GM06990 (cell line): Measurements from ENCODE around the gene PLEKHO2.
A peak's percentile ranks its signal among the peaks of the same experiment; 100 is the strongest.
"Not testable (repeated sequence)": the region's sequence is repeated elsewhere in the genome, so short reads cannot be mapped to it uniquely, and the experiment has no call there.

Experiments used
- DNase-seq: peaks from one replicate; pipeline ENCODE4 v3.0.0-alpha.2; 2011; ENCODE audit not compliant: insufficient read length; ENCODE audit errors: extremely low read depth
- H3K27me3 ChIP-seq: replicated peaks from 2 replicates; pipeline ENCODE4 v1.6.0; 2011; ENCODE audit warnings: low read length; ENCODE audit not compliant: control insufficient read depth, insufficient read depth
- H3K36me3 ChIP-seq: 2 replicates; pipeline ENCODE4 v1.5.1; 2011; ENCODE audit warnings: low read length; ENCODE audit not compliant: control insufficient read depth, insufficient read depth
- H3K4me3 ChIP-seq: replicated peaks from 2 replicates; pipeline ENCODE4 v1.5.1; 2011; ENCODE audit warnings: low read depth, mild to moderate bottlenecking, control low read depth, low read length
- CTCF ChIP-seq: IDR thresholded peaks from 2 replicates; pipeline ENCODE4 v1.5.1; 2011; ENCODE audit warnings: low read length, control low read depth, mild to moderate bottlenecking, inconsistent platforms; ENCODE audit not compliant: insufficient read depth, poor library complexity, severe bottlenecking

Gene PLEKHO2

GRCh38 chr15:64841344-64842095 is at the start of gene PLEKHO2:
TSS of gene PLEKHO2 (plus strand) at chr15:64841915. CDS start at chr15:64842017, 102 bp downstream.
- TF ChIP-seq CTCF, result peak; percentile 18
- peak; percentile 91 for DNase-seq
- Histone ChIP-seq H3K36me3 (no peaks in the 10 kb centered on the region; the same call in 1 of the 2 replicates), H3K27me3 (no peaks in the 10 kb centered on the region), H3K4me3 (peak within 1 kb of the TSS; percentile 98)

- Histone ChIP-seq H3K36me3 (no peaks in the 10 kb centered on the region), H3K4me3 (no peak overlapping the region), H3K27me3 (no peaks in the 10 kb centered on the region)
- no peak for TF ChIP-seq CTCF
- no peak for DNase-seq
These were observed 49.4 kb upstream of the PLEKHO2 start for GRCh38 chr15:64792282-64792681.

- not testable (repeated sequence) for H3K36me3 ChIP-seq, H3K27me3 ChIP-seq, H3K4me3 ChIP-seq, DNase-seq
These were observed 46.4 kb upstream of the PLEKHO2 start for GRCh38 chr15:64795299-64795698.

GRCh38 chr15:64795921-64796320 is 45.8 kb upstream of the PLEKHO2 start:
- not testable (repeated sequence) for DNase-seq, H3K36me3 ChIP-seq, H3K4me3 ChIP-seq, H3K27me3 ChIP-seq

GRCh38 chr15:64798905-64799304 is 42.8 kb upstream of the PLEKHO2 start:
- not testable (repeated sequence) for DNase-seq, H3K4me3 ChIP-seq, H3K27me3 ChIP-seq, H3K36me3 ChIP-seq

GRCh38 chr15:64800476-64800875 is 41.2 kb upstream of the PLEKHO2 start:
- H3K36me3 ChIP-seq, result no peaks in the 10 kb centered on the region
- no peak for TF ChIP-seq CTCF
- H3K27me3 ChIP-seq, result no peaks in the 10 kb centered on the region
- no peak for DNase-seq
- H3K4me3 ChIP-seq, result no peak overlapping the region

GRCh38 chr15:64803526-64803925 is 38.2 kb upstream of the PLEKHO2 start:
- TF ChIP-seq CTCF, result no peak
- no peak for DNase-seq
- no peak overlapping the region for H3K4me3 ChIP-seq
- no peaks in the 10 kb centered on the region; the same call in 1 of the 2 replicates for H3K27me3 ChIP-seq
- no peaks in the 10 kb centered on the region for H3K36me3 ChIP-seq
